Suprapubic skin (tissue), 4 donors: ENCODE measurements around the gene IZUMO2. TPM values are rescaled to one million over a fixed set of nuclear protein-coding genes. Genes with fewer than 3 reads are reported as not detected.
"Not testable (repeated sequence)": the region's sequence is repeated elsewhere in the genome, so short reads cannot be mapped to it uniquely, and the experiment has no call there.

ENCODE experiments used
- DNase-seq, 2 donors: peaks; one replicate each; pipeline ENCODE4 v3.0.0-alpha.2; 2019; ENCODE audit warnings: low spot score in 2 of 2
- H3K27ac ChIP-seq: fragments of 200-600 bp; sonication (generic); one replicate; pipeline ENCODE4 v1.5.1; 2019
- H3K27me3 ChIP-seq: fragments of 200-600 bp; sonication (generic); one replicate; pipeline ENCODE4 v1.5.1; 2019
- H3K36me3 ChIP-seq: fragments of 200-600 bp; sonication (generic); one replicate; pipeline ENCODE4 v1.5.1; 2019
- H3K4me1 ChIP-seq: fragments of 200-600 bp; sonication (generic); one replicate; pipeline ENCODE4 v1.5.1; 2019
- H3K4me3 ChIP-seq: fragments of 200-600 bp; sonication (generic); one replicate; pipeline ENCODE4 v1.5.1; 2019; ENCODE audit warnings: mild to moderate bottlenecking
- H3K9me3 ChIP-seq: fragments of 200-600 bp; sonication (generic); one replicate; pipeline ENCODE4 v1.5.1; 2019
- WGBS: methylation state at CpG from one replicate; pipeline ENCODE4 v1.1.5; 2018; 5-methylcytosine and 5-hydroxymethylcytosine counted together
- total RNA-seq, 4 donors: library from RNA; depleted of rRNA; stranded (reverse); fragments of >200 nt; gene quantifications; one replicate each; pipeline ENCODE4 v1.1.0, GENCODE V29; 2016
- TF ChIP-seq, protein P1 (sequence below), 2 donors: fragments of 200-600 bp in 1 of 2; fragments of 450-650 bp in 1 of 2; sonication (generic) in 1 of 2; IDR thresholded peaks; one replicate each; pipeline ENCODE4 v1.5.1; 2016 to 2019; ENCODE audit warnings: antibody characterized with exemption in 2 of 2, mild to moderate bottlenecking in 1 of 2, moderate library complexity in 1 of 2

The IZUMO2 gene
- total RNA-seq, 4 donors from 2014 or later, result not detected

DNA sequence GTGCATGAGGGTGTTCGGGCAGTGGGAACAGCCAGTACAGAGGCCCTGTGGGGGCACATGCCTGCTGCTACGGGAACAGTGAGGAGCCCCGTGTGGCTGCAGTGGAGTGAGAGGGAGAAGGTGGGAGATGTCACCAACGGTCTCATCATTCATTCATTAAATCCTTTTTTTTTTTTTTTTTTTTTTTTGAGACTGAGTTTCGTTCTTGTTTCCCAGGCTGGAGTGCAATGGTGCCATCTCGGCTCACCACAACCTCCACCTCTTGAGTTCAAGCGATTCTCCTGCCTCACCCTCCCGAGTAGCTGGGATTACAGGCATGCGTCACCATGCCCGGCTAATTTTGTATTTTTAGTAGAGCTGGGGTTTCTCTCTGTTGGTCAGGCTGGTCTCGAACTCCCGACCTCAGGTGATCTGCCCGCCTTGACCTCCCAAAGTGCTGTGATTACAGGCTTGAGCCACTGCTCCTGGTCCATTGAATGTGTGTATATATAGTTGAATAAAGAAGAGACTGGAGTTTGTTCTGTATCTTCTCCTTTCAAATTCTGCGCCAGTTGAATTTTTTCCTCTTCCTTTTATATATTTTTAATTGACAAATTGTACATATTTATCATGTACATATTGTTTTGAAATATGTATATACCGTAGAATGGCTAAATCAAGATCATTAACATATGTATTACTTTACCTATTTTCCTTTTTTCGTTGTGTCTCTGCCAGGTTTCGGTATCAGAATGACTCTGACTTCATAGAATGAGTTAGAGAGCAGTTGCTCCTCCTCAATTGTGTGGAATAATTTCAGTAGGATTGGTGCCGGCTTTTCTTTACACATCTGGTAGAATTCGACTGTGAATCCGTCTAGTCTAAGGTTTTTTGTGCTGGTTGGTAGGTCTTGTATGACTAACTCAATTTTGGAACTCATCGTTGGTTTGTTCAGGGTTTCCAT is 28.0 kb downstream of the IZUMO2 start:
- H3K9me3 ChIP-seq, H3K4me1 ChIP-seq, H3K36me3 ChIP-seq, H3K4me3 ChIP-seq, H3K27ac ChIP-seq: not testable (repeated sequence)
- TF ChIP-seq, protein P1, sequence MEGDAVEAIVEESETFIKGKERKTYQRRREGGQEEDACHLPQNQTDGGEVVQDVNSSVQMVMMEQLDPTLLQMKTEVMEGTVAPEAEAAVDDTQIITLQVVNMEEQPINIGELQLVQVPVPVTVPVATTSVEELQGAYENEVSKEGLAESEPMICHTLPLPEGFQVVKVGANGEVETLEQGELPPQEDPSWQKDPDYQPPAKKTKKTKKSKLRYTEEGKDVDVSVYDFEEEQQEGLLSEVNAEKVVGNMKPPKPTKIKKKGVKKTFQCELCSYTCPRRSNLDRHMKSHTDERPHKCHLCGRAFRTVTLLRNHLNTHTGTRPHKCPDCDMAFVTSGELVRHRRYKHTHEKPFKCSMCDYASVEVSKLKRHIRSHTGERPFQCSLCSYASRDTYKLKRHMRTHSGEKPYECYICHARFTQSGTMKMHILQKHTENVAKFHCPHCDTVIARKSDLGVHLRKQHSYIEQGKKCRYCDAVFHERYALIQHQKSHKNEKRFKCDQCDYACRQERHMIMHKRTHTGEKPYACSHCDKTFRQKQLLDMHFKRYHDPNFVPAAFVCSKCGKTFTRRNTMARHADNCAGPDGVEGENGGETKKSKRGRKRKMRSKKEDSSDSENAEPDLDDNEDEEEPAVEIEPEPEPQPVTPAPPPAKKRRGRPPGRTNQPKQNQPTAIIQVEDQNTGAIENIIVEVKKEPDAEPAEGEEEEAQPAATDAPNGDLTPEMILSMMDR (IDR thresholded peaks at IDR 0.05), result peak in 1 of 2 donors; percentile 15
- peaks cover 20% of the 10 kb centered on the region for H3K27me3 ChIP-seq
- DNase-seq, result peak in 1 of 2 donors; percentile 40
- 78% methylated on average over 20 of the region's 21 CpGs for WGBS

DNA sequence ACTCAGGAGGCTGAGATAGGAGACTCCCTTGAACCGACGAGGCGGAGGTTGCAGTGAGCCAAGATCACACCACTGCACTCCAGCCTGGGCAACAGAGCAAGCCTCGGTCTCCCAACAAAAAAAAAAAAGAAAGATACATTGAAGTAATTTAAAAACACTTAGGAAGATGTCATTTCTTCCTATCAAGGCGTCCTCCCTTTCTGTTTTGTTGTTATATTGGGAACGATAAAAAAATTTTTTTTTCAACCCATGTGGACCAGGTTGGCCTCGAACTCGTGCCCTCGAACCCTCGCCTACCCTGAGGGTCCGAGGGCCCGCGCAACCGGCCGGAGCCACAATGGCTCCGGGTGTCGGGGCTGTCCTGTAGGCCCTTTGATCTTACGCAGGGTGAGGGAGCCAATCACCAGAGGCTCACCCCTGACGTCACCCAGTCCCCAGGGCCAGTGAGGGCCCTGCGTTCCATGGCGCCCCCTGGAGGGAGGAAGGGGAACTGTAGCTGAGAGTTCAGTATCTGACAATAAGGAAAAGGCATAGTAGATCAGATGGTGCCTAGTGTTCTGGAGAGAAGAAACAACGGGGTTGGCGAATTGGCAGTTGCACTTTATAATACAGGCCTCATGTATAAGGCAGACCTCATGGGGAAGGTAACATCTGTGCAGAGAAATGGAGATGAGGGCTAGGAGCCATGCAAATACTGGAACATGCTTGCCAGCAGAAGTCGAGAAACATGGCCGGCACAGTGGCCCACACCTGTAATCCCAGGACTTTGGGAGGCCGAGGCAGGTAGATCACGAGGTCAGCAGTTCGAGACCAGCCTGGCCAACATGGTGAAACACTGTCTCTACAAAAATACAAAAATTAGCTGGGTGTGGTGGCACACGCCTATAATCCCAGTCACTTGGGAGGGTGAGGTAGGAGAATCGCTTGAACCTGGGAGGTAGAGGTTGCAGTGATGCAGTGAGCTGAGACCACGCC is 29.3 kb downstream of the IZUMO2 start:
- TF ChIP-seq, protein P1 (IDR thresholded peaks at IDR 0.05), result peak; percentile 7 to 16
- not testable (repeated sequence) for H3K4me1 ChIP-seq, H3K27ac ChIP-seq, H3K9me3 ChIP-seq, H3K36me3 ChIP-seq, H3K4me3 ChIP-seq
- peak in 1 of 2 donors; percentile 44 for DNase-seq
- 54% methylated on average over 25 of the region's 31 CpGs for WGBS
- H3K27me3 ChIP-seq, result peaks cover 20% of the 10 kb centered on the region

DNA sequence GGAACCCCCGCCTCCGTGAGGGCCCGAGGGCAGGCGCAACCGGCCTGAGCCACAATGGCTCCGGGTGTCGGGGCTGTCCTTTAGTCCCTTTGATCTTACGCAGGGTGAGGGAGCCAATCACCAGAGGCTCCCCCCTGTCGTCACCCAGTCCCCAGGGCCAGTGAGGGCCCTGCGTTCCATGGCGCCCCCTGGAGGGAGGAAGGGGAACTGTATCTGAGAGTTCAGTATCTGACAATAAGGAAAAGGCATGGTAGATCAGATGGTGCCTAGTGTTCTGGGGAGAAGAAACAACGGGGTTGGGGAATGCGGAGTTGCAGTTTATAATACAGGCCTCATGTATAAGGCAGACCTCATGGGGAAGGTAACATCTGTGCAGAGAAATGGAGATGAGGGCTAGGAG is 59.1 kb downstream of the IZUMO2 start:
- H3K4me1 ChIP-seq, DNase-seq, H3K4me3 ChIP-seq, H3K27ac ChIP-seq, H3K9me3 ChIP-seq, H3K27me3 ChIP-seq, H3K36me3 ChIP-seq: not testable (repeated sequence)
- WGBS, result no CpG with 5 or more reads among the region's 13 CpGs

DNA sequence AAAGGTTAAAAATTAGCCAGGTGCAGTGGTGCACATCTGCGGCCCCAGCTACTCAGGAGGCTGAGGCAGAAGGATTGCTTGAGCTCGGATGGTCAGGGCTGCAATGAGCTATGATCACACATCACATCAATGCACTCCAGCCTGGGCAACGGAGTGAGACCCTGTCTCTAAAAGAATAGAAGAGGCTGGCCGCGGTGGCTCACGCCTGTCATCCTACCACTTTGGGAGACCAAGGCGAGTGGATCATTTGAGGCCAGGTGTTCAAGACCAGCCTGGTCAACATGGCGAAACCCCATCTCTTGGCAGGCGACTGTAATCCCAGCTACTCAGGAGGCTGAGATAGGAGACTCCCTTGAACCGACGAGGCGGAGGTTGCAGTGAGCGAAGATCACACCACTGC is 59.7 kb downstream of the IZUMO2 start:
- no CpG with 5 or more reads among the region's 13 CpGs for WGBS

More for the DNA sequence above, 59.7 kb downstream of the IZUMO2 start:
- not testable (repeated sequence) for H3K27me3 ChIP-seq, DNase-seq, H3K9me3 ChIP-seq, H3K4me3 ChIP-seq, H3K27ac ChIP-seq, H3K36me3 ChIP-seq, H3K4me1 ChIP-seq

Other genes with a start within 250 kb of the IZUMO2 start
- 1 to 10 TPM; 4.5 to 9.1 (median 6.7) TPM for gene ATF5, start 234.1 kb downstream of the IZUMO2 start, total RNA-seq
- 10 to 100 TPM; 40.3 to 46.2 (median 44.6) TPM for gene NUP62, start 233.8 kb downstream of the IZUMO2 start, total RNA-seq
- gene SIGLEC11, start 202.1 kb downstream of the IZUMO2 start, total RNA-seq, result under 1 TPM in 1 of 4 donors, not detected in 3; 0.30 TPM
- 10 to 100 TPM; 21.8 to 53.6 (median 35.8) TPM for gene VRK3, start 137.9 kb downstream of the IZUMO2 start, total RNA-seq
- gene ZNF473, start 137.3 kb downstream of the IZUMO2 start, total RNA-seq, result 10 to 100 TPM in 2 of 4 donors, 1 to 10 TPM in 2; 8.5 to 18.5 (median 12.2) TPM
- gene MYH14, start 40.3 kb upstream of the IZUMO2 start, total RNA-seq, result 100 to 1,000 TPM in 3 of 4 donors, 10 to 100 TPM in 1; 84.8 to 116 (median 104) TPM
- 1 to 10 TPM; 1.5 to 3.1 (median 1.7) TPM for gene KCNC3, start 166.1 kb upstream of the IZUMO2 start, total RNA-seq
- 1 to 10 TPM in 3 of 4 donors, not detected in 1; 1.7 to 3.7 (median 3.5) TPM for gene NAPSA, start 202.4 kb upstream of the IZUMO2 start, total RNA-seq
- gene NR1H2, start 213.2 kb upstream of the IZUMO2 start, total RNA-seq, result 10 to 100 TPM; 80.6 to 94.7 (median 88.9) TPM
- 10 to 100 TPM; 17.2 to 26.9 (median 21.5) TPM for gene POLD1, start 221.1 kb upstream of the IZUMO2 start, total RNA-seq